PC-9 (cell line): ENCODE results near the gene OR7A5.

Experiments used
- CTCF ChIP-seq: fragments of 200-600 bp; sonication (generic); conservative IDR thresholded peaks from 2 replicates; pipeline ENCODE4 v1.6.1; 2017; ENCODE audit warnings: mixed run types, antibody characterized with exemption, mild to moderate bottlenecking, moderate library complexity
- EZH2 ChIP-seq: fragments of 200-600 bp; sonication (generic); IDR thresholded peaks from 2 replicates; pipeline ENCODE4 v1.8.0; 2017; ENCODE audit warnings: antibody characterized with exemption, low read depth

GRCh38 chr19:14843578-14843977 lies 8.6 kb upstream of the OR7A5 start:
- TF ChIP-seq CTCF = no peak
- no peak for TF ChIP-seq EZH2
